Neural progenitor cell (in vitro differentiated cells): ENCODE results near the gene CRACR2B. TPM values are rescaled to one million over a fixed set of nuclear protein-coding genes. Genes with fewer than 3 reads are reported as not detected.

Experiments
- DNase-seq: peaks from one replicate; pipeline ENCODE4 v3.0.0-alpha.2; 2016; ENCODE audit warnings: low spot score
- H2AFZ ChIP-seq: fragments of 200-600 bp; sonication (generic); replicated peaks from 2 replicates; pipeline ENCODE4 v1.6.1; 2016; ENCODE audit warnings: antibody characterized with exemption
- H3F3A ChIP-seq: fragments of 200-600 bp; sonication (generic); 2 replicates; pipeline ENCODE4 v1.6.1; 2016; ENCODE audit warnings: antibody characterized with exemption, low read depth
- H3K27ac ChIP-seq: fragments of 200-600 bp; sonication (generic); 2 replicates; pipeline ENCODE4 v1.5.1; 2016; ENCODE audit warnings: mild to moderate bottlenecking
- H3K27me3 ChIP-seq: fragments of 200-600 bp; sonication (generic); 2 replicates; pipeline ENCODE4 v1.6.1; 2016; ENCODE audit warnings: mild to moderate bottlenecking, moderate library complexity
- H3K36me3 ChIP-seq: fragments of 200-600 bp; sonication (generic); 2 replicates; pipeline ENCODE4 v1.5.1; 2016
- H3K4me1 ChIP-seq: fragments of 200-600 bp; sonication (generic); 2 replicates; pipeline ENCODE4 v1.6.1; 2016; ENCODE audit warnings: mixed run types
- H3K4me2 ChIP-seq: fragments of 200-600 bp; sonication (generic); 2 replicates; pipeline ENCODE4 v1.6.1; 2016
- H3K4me3 ChIP-seq: fragments of 200-600 bp; sonication (generic); 2 replicates; pipeline ENCODE4 v1.5.1; 2016
- H3K79me2 ChIP-seq: fragments of 200-600 bp; sonication (generic); 2 replicates; pipeline ENCODE4 v1.6.1; 2016; ENCODE audit warnings: low read depth
- H3K9ac ChIP-seq: fragments of 200-600 bp; sonication (generic); 2 replicates; pipeline ENCODE4 v1.6.1; 2016
- H3K9me3 ChIP-seq: fragments of 200-600 bp; sonication (generic); 2 replicates; pipeline ENCODE4 v1.5.1; 2016; ENCODE audit warnings: low read depth
- H4K20me1 ChIP-seq: fragments of 200-600 bp; sonication (generic); 2 replicates; pipeline ENCODE4 v1.6.1; 2016; ENCODE audit warnings: low read depth
- H3K27ac Mint-ChIP-seq: 3 replicates; pipeline ENCODE4 v1.8.0; 2021; ENCODE audit warnings: mixed read lengths
- H3K27me3 Mint-ChIP-seq: 2 replicates; pipeline ENCODE4 v1.8.0; 2022; ENCODE audit warnings: low read depth, mild to moderate bottlenecking, inconsistent platforms, moderate library complexity, mixed read lengths; ENCODE audit not compliant: insufficient read depth
- H3K36me3 Mint-ChIP-seq: 3 replicates; pipeline ENCODE4 v1.8.0; 2021; ENCODE audit warnings: mixed read lengths
- H3K4me1 Mint-ChIP-seq: 3 replicates; pipeline ENCODE4 v1.8.0; 2021; ENCODE audit warnings: mixed read lengths
- H3K4me3 Mint-ChIP-seq: 3 replicates; pipeline ENCODE4 v1.8.0; 2021; ENCODE audit warnings: mild to moderate bottlenecking, moderate library complexity, mixed read lengths
- H3K9me3 Mint-ChIP-seq: 3 replicates; pipeline ENCODE4 v1.8.0; 2020; ENCODE audit warnings: mixed read lengths
- EZH2 ChIP-seq: fragments of 200-600 bp; sonication (generic); IDR thresholded peaks from 2 replicates; pipeline ENCODE4 v1.6.1; 2017; ENCODE audit warnings: antibody characterized with exemption, mild to moderate bottlenecking, moderate library complexity
- EZH2phosphoT487 ChIP-seq: fragments of 200-600 bp; sonication (generic); IDR thresholded peaks from 2 replicates; pipeline ENCODE4 v1.6.1; 2017; ENCODE audit warnings: antibody characterized with exemption
- total RNA-seq: library from RNA; depleted of rRNA; stranded (reverse); fragments of >200 nt; gene quantifications from 2 replicates; pipeline ENCODE4 v1.2.3, GENCODE V29; 2015; ENCODE audit warnings: low replicate concordance
- TF ChIP-seq, protein P1 (sequence below): fragments of 200-600 bp; sonication (generic); IDR thresholded peaks from 2 replicates; pipeline ENCODE4 v1.5.1; 2017; ENCODE audit warnings: antibody characterized with exemption, mild to moderate bottlenecking

CRACR2B gene
- total RNA-seq, 1 donor from 2014 or later = 3.9 TPM

DNA sequence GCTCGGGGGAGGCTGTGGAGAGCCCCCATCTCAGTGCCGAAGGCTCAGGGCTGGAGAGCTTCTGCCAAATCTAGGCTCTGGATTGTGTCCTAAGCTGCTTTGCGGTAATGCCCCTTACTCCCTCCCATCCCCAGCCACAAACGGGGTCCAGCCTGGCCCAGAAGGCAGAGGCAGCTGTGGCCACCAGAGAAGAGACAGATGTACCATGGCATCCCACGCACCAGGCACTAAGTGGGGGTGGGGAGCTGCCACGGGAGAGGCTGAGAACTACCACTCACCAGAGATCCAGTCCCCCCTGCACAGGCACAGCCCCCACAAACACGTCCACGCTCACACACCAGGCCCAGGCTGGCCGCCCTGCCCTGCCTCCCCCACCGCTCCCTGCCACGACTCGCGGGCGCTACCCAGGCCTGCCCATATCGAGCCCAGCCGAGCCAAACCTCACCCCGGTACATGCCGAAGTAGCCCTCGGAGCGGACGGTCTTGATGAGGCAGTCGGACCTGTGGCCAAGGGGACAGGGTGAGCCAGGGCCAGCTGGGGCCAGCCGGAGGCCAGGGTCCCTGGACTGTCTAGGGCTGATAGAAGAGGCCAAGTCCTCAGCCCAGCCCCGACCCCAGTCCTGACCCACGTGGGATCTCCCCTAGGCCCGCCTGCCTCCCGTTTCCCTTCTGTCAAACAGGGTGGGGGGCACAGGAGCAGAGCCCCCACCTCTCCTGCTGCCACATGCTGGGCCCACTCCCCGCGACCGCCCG is 33.5 kb upstream of the CRACR2B start:
- H3K27ac Mint-ChIP-seq = no peak overlapping the region
- Histone ChIP-seq H4K20me1 (peaks cover 45% of the 10 kb centered on the region), H3K27ac (no peak overlapping the region), H3K27me3 (no peaks in the 10 kb centered on the region), H2AFZ (no peak overlapping the region), H3K4me3 (no peak overlapping the region), H3K4me2 (no peak overlapping the region), H3K36me3 (no peaks in the 10 kb centered on the region), H3K9ac (no peak overlapping the region), H3K4me1 (peaks cover 30% of the 10 kb centered on the region), H3K9me3 (no peaks in the 10 kb centered on the region), H3K79me2 (peaks cover 14% of the 10 kb centered on the region), H3F3A (peaks cover 26% of the 10 kb centered on the region)
- peaks cover 7% of the 10 kb centered on the region for H3K27me3 Mint-ChIP-seq
- H3K36me3 Mint-ChIP-seq = peaks cover 2% of the 10 kb centered on the region
- TF ChIP-seq, protein P1, sequence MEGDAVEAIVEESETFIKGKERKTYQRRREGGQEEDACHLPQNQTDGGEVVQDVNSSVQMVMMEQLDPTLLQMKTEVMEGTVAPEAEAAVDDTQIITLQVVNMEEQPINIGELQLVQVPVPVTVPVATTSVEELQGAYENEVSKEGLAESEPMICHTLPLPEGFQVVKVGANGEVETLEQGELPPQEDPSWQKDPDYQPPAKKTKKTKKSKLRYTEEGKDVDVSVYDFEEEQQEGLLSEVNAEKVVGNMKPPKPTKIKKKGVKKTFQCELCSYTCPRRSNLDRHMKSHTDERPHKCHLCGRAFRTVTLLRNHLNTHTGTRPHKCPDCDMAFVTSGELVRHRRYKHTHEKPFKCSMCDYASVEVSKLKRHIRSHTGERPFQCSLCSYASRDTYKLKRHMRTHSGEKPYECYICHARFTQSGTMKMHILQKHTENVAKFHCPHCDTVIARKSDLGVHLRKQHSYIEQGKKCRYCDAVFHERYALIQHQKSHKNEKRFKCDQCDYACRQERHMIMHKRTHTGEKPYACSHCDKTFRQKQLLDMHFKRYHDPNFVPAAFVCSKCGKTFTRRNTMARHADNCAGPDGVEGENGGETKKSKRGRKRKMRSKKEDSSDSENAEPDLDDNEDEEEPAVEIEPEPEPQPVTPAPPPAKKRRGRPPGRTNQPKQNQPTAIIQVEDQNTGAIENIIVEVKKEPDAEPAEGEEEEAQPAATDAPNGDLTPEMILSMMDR = no peak
- TF ChIP-seq EZH2 (no peak), EZH2phosphoT487 (no peak)
- no peak overlapping the region for H3K4me3 Mint-ChIP-seq
- no peaks in the 10 kb centered on the region for H3K9me3 Mint-ChIP-seq
- H3K4me1 Mint-ChIP-seq = peaks cover 20% of the 10 kb centered on the region
- no peak for DNase-seq

DNA sequence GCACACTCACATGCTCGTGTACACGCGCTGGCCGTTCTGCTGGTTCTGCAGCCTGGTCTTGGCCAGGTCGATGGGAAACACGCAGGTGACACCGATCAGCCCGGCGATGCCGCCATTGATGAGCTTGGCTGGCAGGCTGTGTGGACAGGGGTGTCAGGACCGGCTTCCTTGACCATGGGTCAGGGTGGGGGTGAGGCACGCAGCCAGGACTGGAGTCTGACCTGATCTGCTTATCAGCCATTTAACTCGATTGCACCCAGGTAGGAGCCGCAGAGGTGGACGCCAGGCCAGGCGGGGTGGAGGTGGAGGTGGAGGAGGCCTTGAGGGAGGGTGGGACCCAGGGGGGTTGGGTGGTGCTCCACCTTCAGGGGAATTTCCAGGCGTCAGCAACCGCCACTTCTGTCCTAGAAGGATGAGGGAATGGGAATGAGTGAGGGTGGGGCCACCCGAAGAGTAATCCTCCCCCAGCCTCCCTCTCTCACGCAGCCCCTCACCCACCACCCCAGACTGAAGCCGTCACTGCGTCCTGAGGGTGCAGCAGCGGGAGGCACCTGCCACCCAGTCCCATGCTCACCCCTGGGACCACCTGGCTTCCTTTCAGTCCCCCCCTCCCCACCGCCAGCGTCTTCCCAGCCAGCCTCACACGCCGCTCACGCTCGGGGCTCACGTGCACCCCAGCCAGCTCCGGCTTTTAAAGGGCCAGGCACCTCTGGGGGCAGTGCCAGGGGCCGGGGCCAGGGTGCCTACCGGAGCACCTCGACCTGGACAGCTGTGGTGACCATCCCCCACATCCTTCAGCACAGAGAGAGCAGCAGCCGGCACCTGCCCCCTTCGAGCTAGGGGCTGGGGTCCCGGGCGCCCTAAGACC is 32.7 kb upstream of the CRACR2B start:
- Mint-ChIP-seq H3K27ac (no peak overlapping the region), H3K4me1 (peaks cover 20% of the 10 kb centered on the region), H3K4me3 (no peak overlapping the region), H3K27me3 (peaks cover 7% of the 10 kb centered on the region), H3K9me3 (no peaks in the 10 kb centered on the region), H3K36me3 (peaks cover 2% of the 10 kb centered on the region)
- H3K9ac ChIP-seq = no peak overlapping the region
- peaks cover 23% of the 10 kb centered on the region for H3F3A ChIP-seq
- H2AFZ ChIP-seq = no peak overlapping the region
- no peaks in the 10 kb centered on the region for H3K9me3 ChIP-seq
- H3K27ac ChIP-seq = no peak overlapping the region
- H3K4me3 ChIP-seq = no peak overlapping the region
- no peaks in the 10 kb centered on the region for H3K27me3 ChIP-seq
- no peak for DNase-seq
- no peaks in the 10 kb centered on the region for H3K36me3 ChIP-seq
- TF ChIP-seq, protein P1 = no peak
- TF ChIP-seq EZH2phosphoT487 (no peak), EZH2 (no peak)
- H3K79me2 ChIP-seq = peaks cover 14% of the 10 kb centered on the region
- peaks cover 43% of the 10 kb centered on the region for H4K20me1 ChIP-seq
- H3K4me1 ChIP-seq = peaks cover 25% of the 10 kb centered on the region
- H3K4me2 ChIP-seq = no peak overlapping the region

DNA sequence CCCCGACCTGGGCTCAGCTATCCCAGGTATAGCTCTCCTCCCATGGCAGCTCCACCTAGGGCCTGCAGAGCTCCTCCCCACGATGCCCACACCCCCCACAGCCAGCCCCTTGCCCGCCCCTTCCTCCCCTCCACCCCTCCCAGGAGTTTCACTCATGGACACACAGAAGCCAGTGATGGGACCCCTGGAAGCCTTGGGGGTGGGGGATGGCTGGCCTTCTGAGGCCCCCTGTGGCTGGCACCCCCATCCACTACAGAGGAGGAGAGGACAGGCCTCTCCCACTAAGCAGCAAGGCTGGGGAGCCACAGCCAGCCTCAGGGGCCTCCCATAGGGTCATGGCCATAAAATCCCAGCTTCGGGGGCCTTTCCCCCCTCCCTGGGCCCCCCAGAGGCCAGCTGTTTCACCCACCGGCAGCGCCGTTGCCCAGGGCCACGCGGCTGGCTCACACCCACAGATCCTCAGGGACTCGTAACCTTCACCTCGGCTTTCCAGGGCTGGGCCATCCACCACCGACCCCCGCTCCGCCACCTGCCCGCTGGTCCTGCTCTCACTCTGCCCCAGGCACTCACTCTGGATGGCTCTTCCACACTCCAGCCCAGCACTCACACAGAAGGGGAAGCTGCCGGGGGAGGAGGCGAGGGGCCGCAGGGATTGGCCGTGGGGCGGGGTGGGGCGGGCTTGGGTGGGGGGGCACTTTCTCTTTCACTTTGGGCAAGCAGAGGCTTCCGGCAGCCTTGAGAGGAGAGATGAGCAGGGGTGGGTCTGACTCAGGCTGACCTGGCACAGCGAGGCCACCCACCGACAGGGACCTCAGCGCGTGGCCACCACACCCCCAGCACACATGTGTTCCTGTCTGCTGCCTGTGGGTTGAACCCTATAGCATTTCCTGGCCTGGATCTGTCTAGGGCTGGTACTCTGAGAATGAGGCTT is 31.8 kb upstream of the CRACR2B start:
- no peak overlapping the region for H3K27ac Mint-ChIP-seq

More for the DNA sequence above, 31.8 kb upstream of the CRACR2B start:
- Mint-ChIP-seq H3K9me3 (no peaks in the 10 kb centered on the region), H3K4me3 (peak overlapping the region; percentile 93), H3K27me3 (peaks cover 7% of the 10 kb centered on the region), H3K4me1 (peaks cover 17% of the 10 kb centered on the region), H3K36me3 (peaks cover 2% of the 10 kb centered on the region)
- Histone ChIP-seq H3K9ac (no peak overlapping the region), H3K9me3 (no peaks in the 10 kb centered on the region), H3K36me3 (no peaks in the 10 kb centered on the region), H3K4me1 (peaks cover 16% of the 10 kb centered on the region), H3K4me2 (peak overlapping the region; percentile 79), H3K27ac (no peak overlapping the region), H3K27me3 (no peaks in the 10 kb centered on the region), H2AFZ (no peak overlapping the region), H3F3A (peaks cover 14% of the 10 kb centered on the region), H3K4me3 (no peak overlapping the region), H4K20me1 (peaks cover 37% of the 10 kb centered on the region), H3K79me2 (peaks cover 14% of the 10 kb centered on the region)
- DNase-seq = no peak
- TF ChIP-seq EZH2 (no peak), EZH2phosphoT487 (no peak)
- TF ChIP-seq, protein P1 = no peak
